Adrenal gland (tissue), 12 donors: ENCODE data around the gene ATF3. TPM values are rescaled to one million over a fixed set of nuclear protein-coding genes. Genes with fewer than 3 reads are reported as not detected.

Experiments
- DNase-seq, 7 donors: peaks; one replicate each; pipeline ENCODE4 v3.0.0-alpha.2; 2019 to 2020
- H3K27ac ChIP-seq, 5 donors: fragments of 200-600 bp; sonication (generic) in 4 of 5; 1 replicate in 3 of 5; 2 replicates in 2 of 5; pipeline versions ENCODE4 v1.5.1 to v1.8.0; 2016 to 2020; ENCODE audit warnings: mild to moderate bottlenecking in 1 of 5
- H3K27me3 ChIP-seq: fragments of 200-600 bp; 2 replicates; pipeline ENCODE4 v1.8.0; 2021
- H3K36me3 ChIP-seq, 2 donors: fragments of 200-600 bp; replicated peaks in 1 of 2; 1 replicate in 1 of 2; 2 replicates in 1 of 2; pipeline versions ENCODE4 v1.5.1 to v1.8.0; 2018 to 2022
- H3K4me1 ChIP-seq, 2 donors: fragments of 200-600 bp; replicated peaks in 1 of 2; 1 replicate in 1 of 2; 2 replicates in 1 of 2; pipeline versions ENCODE4 v1.5.1 to v1.8.0; 2018 to 2021
- H3K4me3 ChIP-seq, 4 donors: fragments of 200-600 bp; sonication (generic) in 3 of 4; one replicate each; pipeline ENCODE4 v1.5.1; 2016 to 2018
- H3K9me3 ChIP-seq, 3 donors: fragments of 200-600 bp; sonication (generic) in 1 of 3; replicated peaks in 1 of 3; 1 replicate in 2 of 3; 2 replicates in 1 of 3; pipeline versions ENCODE4 v1.5.1 to v1.8.0; 2016 to 2021
- POLR2A ChIP-seq, 2 donors: fragments of 450-650 bp; IDR thresholded peaks; one replicate each; pipeline ENCODE4 v1.6.1; 2017; ENCODE audit warnings: antibody characterized with exemption in 2 of 2, mild to moderate bottlenecking in 2 of 2, moderate library complexity in 1 of 2
- WGBS, 4 donors: extraction: QIAGEN DNeasy Blood & Tissue Kit in 2 of 4; methylation state at CpG; one replicate each; pipeline versions ENCODE4 v1.1.5 to v1.1.7; 2013 to 2017; 5-methylcytosine and 5-hydroxymethylcytosine counted together
- intact Hi-C, 2 donors: fragments of 100-400 bp; cut with DNase I; formaldehyde crosslinking; loops; one replicate each; pipeline versions ENCODE4 v1.14.1 to v1.15.0; 2022 to 2023
- polyA plus RNA-seq, 3 donors: library from polyadenylated mRNA; stranded (reverse); fragments of 200-250 nt in 2 of 3; fragments of 350-450 nt in 1 of 3; fragmentation: Illumina TruSeq in 1 of 3; extraction: RNeasy Lipid Tissue Mini Kit (QIAGEN cat#74804) in 1 of 3; gene quantifications; one replicate each; pipeline ENCODE4 v1.2.3, GENCODE V29; 2013 to 2014
- total RNA-seq, 9 donors: library from RNA; depleted of rRNA in 4 of 9; stranded (reverse); fragments of >200 nt in 4 of 9; fragments of 120-200 nt in 1 of 9; fragmentation: NEBNext Ultra II Directional in 1 of 9; extraction: Animal tissue kit (Norgen Biotek cat#: 25700) in 1 of 9; gene quantifications; one replicate each; pipeline versions ENCODE4 v1.1.0 to v1.2.4, GENCODE V29; 2013 to 2023
- TF ChIP-seq, protein P1 (sequence below), 6 experiments: fragments of 450-650 bp in 4 of 6; fragments of 200-600 bp in 2 of 6; sonication (generic) in 1 of 6; IDR thresholded peaks; 1 replicate in 5 of 6; 2 replicates in 1 of 6; pipeline versions ENCODE4 v1.5.1 to v1.8.0; 2016 to 2021; ENCODE audit warnings: antibody characterized with exemption in 6 of 6, mild to moderate bottlenecking in 2 of 6, moderate library complexity in 1 of 6
- donor health status: healthy with polysubstance abuse.
- donor health status: Bipolar disorder and iron deficiency.
- donor health status: DM: yes; HTN: yes; CAD: no.
- donor health status: DM: no; HTN: no; CAD: no.
- donor health status: DM: no; HTN: no; CAD: no.
- donor health status: DM: yes; HTN: yes; CAD: no.

ATF3 gene
- total and polyA plus RNA-seq, 12 donors = 1.9 to 19.7 (median 9.9) TPM

DNA sequence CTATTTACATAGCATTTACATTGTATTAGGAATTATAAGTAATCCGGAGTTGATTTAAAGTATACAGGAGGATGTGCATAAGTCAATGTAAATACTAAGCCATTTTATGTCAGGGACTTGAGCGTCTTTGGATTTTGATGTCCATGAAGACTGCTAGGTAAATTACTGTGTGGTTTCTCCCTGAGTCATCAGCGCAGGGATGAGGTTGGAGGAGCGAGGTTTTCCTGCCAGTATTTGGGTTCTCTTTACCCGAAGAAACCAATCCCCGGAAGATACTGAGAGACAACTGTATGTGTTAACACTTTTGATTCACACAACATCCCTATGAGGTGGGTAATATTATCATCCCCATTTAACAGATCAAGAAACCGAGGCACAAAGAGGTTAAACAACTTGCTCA is 61.7 kb downstream of the ATF3 start:
- Histone ChIP-seq H3K9me3 (no peaks in the 10 kb centered on the region), H3K4me1 (peaks cover 6 to 32% of the 10 kb centered on the region in 2 donors), H3K4me3 (no peak overlapping the region), H3K27ac (no peak overlapping the region), H3K36me3 (no peaks in the 10 kb centered on the region), H3K27me3 (no peaks in the 10 kb centered on the region)
- 81 to 91% (median 84%) methylated on average over 7 of the region's 7 CpGs for WGBS, 4 donors
- TF ChIP-seq, protein P1, sequence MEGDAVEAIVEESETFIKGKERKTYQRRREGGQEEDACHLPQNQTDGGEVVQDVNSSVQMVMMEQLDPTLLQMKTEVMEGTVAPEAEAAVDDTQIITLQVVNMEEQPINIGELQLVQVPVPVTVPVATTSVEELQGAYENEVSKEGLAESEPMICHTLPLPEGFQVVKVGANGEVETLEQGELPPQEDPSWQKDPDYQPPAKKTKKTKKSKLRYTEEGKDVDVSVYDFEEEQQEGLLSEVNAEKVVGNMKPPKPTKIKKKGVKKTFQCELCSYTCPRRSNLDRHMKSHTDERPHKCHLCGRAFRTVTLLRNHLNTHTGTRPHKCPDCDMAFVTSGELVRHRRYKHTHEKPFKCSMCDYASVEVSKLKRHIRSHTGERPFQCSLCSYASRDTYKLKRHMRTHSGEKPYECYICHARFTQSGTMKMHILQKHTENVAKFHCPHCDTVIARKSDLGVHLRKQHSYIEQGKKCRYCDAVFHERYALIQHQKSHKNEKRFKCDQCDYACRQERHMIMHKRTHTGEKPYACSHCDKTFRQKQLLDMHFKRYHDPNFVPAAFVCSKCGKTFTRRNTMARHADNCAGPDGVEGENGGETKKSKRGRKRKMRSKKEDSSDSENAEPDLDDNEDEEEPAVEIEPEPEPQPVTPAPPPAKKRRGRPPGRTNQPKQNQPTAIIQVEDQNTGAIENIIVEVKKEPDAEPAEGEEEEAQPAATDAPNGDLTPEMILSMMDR (IDR thresholded peaks at IDR 0.05) = no peak
- no peak for TF ChIP-seq POLR2A (IDR thresholded peaks at IDR 0.05)
- intact Hi-C loops = loop anchor here in 1 of 2 donors (10.0 kb wide), 1 partner anchor 314 kb away; no protein-coding TSS in a partner anchor
- DNase-seq = no peak

Other genes with a start within 250 kb of the ATF3 start
- gene PACC1, start 193.9 kb upstream of the ATF3 start, total RNA-seq = 1 to 10 TPM; 2.4 to 8.6 (median 6.6) TPM
- gene PACC1, start 193.9 kb upstream of the ATF3 start, polyA plus RNA-seq = 1 to 10 TPM; 1.9 to 4.1 (median 1.9) TPM
- gene NENF, start 175.8 kb upstream of the ATF3 start, total RNA-seq = 100 to 1,000 TPM in 2 of 9 donors, 10 to 100 TPM in 7; 42.6 to 226 (median 81.7) TPM
- gene NENF, start 175.8 kb upstream of the ATF3 start, polyA plus RNA-seq = 100 to 1,000 TPM in 2 of 3 donors, 10 to 100 TPM in 1; 47.3 to 165 (median 103) TPM
- 1 to 10 TPM in 8 of 9 donors, under 1 TPM in 1; 0.24 to 6.1 (median 2.6) TPM for gene BATF3, start 91.1 kb downstream of the ATF3 start, total RNA-seq
- gene BATF3, start 91.1 kb downstream of the ATF3 start, polyA plus RNA-seq = 1 to 10 TPM; 1.0 to 7.5 (median 5.4) TPM
- gene NSL1, start 183.0 kb downstream of the ATF3 start, total RNA-seq = 10 to 100 TPM; 21.8 to 90.9 (median 31.7) TPM
- 10 to 100 TPM; 10.6 to 23.2 (median 17.6) TPM for gene NSL1, start 183.0 kb downstream of the ATF3 start, polyA plus RNA-seq
- 10 to 100 TPM; 10.2 to 37.9 (median 22.6) TPM for gene TATDN3, start 183.1 kb downstream of the ATF3 start, total RNA-seq
- 10 to 100 TPM; 13.6 to 20.2 (median 19.1) TPM for gene TATDN3, start 183.1 kb downstream of the ATF3 start, polyA plus RNA-seq
- under 1 TPM in 2 of 9 donors, not detected in 7; 0.39 to 0.56 TPM for gene SPATA45, start 238.9 kb downstream of the ATF3 start, total RNA-seq
- gene SPATA45, start 238.9 kb downstream of the ATF3 start, polyA plus RNA-seq = not detected
- 10 to 100 TPM in 1 of 9 donors, 1 to 10 TPM in 8; 1.7 to 34.2 (median 4.9) TPM for gene FLVCR1, start 249.5 kb downstream of the ATF3 start, total RNA-seq
- gene FLVCR1, start 249.5 kb downstream of the ATF3 start, polyA plus RNA-seq = 10 to 100 TPM in 1 of 3 donors, 1 to 10 TPM in 2; 3.5 to 18.0 (median 4.1) TPM